DND-41 (cell line): ENCODE measurements around the gene PDGFRA.

Experiments used
- ATAC-seq: fragments of 200-7000 bp; cut with Tn5 transposase; 3 replicates; pipeline ENCODE4 v1.9.1; 2021; ENCODE audit warnings: low read depth; ENCODE audit not compliant: insufficient read depth
- DNase-seq: peaks from one replicate; pipeline ENCODE4 v3.0.0-alpha.2; 2020
- H2AFZ ChIP-seq: 2 replicates; pipeline ENCODE4 v1.6.0; 2012; ENCODE audit warnings: low read depth, low read length
- H3K27ac ChIP-seq: 2 replicates; pipeline ENCODE4 v1.5.1; 2012; ENCODE audit warnings: low read length, inconsistent platforms
- H3K27me3 ChIP-seq: fragments of 200-600 bp; sonication (generic); 2 replicates; pipeline ENCODE4 v1.6.0; 2012; ENCODE audit warnings: low read length, mild to moderate bottlenecking, inconsistent platforms; ENCODE audit not compliant: insufficient read depth, poor library complexity
- H3K36me3 ChIP-seq: 2 replicates; pipeline ENCODE4 v1.5.1; 2012; ENCODE audit warnings: low read length, inconsistent platforms; ENCODE audit not compliant: insufficient read depth
- H3K4me1 ChIP-seq: 2 replicates; pipeline ENCODE4 v1.5.1; 2012; ENCODE audit warnings: mild to moderate bottlenecking, low read length; ENCODE audit not compliant: insufficient read depth
- H3K4me2 ChIP-seq: 2 replicates; pipeline ENCODE4 v1.6.0; 2012; ENCODE audit warnings: mild to moderate bottlenecking, moderate library complexity, low read length, inconsistent platforms; ENCODE audit not compliant: insufficient read depth
- H3K4me3 ChIP-seq, 2 experiments: fragments of 200-600 bp in 1 of 2; shearing (Covaris generic) in 1 of 2; 2 replicates each; pipeline ENCODE4 v1.5.1; 2012 to 2016; ENCODE audit warnings: inconsistent platforms in 2 of 2, low read length in 2 of 2, mild to moderate bottlenecking in 2 of 2, low read depth in 1 of 2, moderate library complexity in 1 of 2
- H3K79me2 ChIP-seq: 2 replicates; pipeline ENCODE4 v1.6.0; 2012; ENCODE audit warnings: low read length, inconsistent platforms; ENCODE audit not compliant: insufficient read depth
- H3K9ac ChIP-seq: 2 replicates; pipeline ENCODE4 v1.6.0; 2012; ENCODE audit warnings: low read depth, mild to moderate bottlenecking, inconsistent platforms, low read length, moderate library complexity
- H3K9me3 ChIP-seq: 2 replicates; pipeline ENCODE4 v1.5.1; 2012; ENCODE audit warnings: low read length, moderate library complexity, mild to moderate bottlenecking, inconsistent platforms; ENCODE audit not compliant: insufficient read depth, severe bottlenecking
- H4K20me1 ChIP-seq: 2 replicates; pipeline ENCODE4 v1.6.0; 2012; ENCODE audit warnings: low read length; ENCODE audit not compliant: insufficient read depth
- EZH2 ChIP-seq: IDR thresholded peaks from 3 replicates; pipeline ENCODE4 v1.6.1; 2012; ENCODE audit warnings: borderline replicate concordance, low read depth, mild to moderate bottlenecking, moderate library complexity, low read length, inconsistent platforms; ENCODE audit not compliant: severe bottlenecking
- TF ChIP-seq, protein P1 (sequence below): IDR thresholded peaks from 2 replicates; pipeline ENCODE4 v1.5.1; 2012; ENCODE audit warnings: borderline replicate concordance, low read length, moderate library complexity, mild to moderate bottlenecking; ENCODE audit not compliant: poor library complexity, severe bottlenecking; ENCODE audit errors: extremely low read depth

Gene PDGFRA

DNA sequence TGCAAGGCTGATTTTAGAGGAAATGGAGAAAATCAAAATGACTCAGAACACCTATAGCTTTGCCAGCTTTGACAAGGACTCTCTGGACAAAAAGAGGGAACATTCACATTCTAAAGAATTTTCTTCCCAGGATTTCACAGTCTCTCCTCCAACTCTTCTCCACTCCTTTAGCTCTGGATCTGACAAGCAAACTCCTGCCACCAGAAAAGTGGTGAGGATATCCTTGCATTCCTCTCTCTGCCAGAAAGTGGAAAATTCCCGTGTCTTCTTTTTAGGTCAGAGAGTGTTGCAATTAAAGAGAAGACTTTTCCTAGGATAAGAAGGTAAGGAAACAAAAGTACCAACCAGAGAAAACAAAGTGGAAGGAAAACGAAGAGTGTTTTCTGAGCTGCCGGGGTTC, 16.1 kb upstream of the PDGFRA start:
- H3K4me1 ChIP-seq, result peaks cover 3% of the 10 kb centered on the region; the same call in 1 of the 2 replicates
- no peak overlapping the region for H3K4me2 ChIP-seq
- ATAC-seq (no peak), DNase-seq (no peak)
- H3K27ac ChIP-seq, result no peak overlapping the region
- peaks cover 1% of the 10 kb centered on the region for H3K27me3 ChIP-seq
- no peaks in the 10 kb centered on the region for H3K36me3 ChIP-seq
- H3K4me3 ChIP-seq, result no peak overlapping the region
- no peak for TF ChIP-seq EZH2
- TF ChIP-seq, protein P1, sequence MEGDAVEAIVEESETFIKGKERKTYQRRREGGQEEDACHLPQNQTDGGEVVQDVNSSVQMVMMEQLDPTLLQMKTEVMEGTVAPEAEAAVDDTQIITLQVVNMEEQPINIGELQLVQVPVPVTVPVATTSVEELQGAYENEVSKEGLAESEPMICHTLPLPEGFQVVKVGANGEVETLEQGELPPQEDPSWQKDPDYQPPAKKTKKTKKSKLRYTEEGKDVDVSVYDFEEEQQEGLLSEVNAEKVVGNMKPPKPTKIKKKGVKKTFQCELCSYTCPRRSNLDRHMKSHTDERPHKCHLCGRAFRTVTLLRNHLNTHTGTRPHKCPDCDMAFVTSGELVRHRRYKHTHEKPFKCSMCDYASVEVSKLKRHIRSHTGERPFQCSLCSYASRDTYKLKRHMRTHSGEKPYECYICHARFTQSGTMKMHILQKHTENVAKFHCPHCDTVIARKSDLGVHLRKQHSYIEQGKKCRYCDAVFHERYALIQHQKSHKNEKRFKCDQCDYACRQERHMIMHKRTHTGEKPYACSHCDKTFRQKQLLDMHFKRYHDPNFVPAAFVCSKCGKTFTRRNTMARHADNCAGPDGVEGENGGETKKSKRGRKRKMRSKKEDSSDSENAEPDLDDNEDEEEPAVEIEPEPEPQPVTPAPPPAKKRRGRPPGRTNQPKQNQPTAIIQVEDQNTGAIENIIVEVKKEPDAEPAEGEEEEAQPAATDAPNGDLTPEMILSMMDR, result no peak
- no peaks in the 10 kb centered on the region for H3K9me3 ChIP-seq
- H4K20me1 ChIP-seq, result no peaks in the 10 kb centered on the region
- no peak overlapping the region for H2AFZ ChIP-seq
- H3K9ac ChIP-seq, result no peak overlapping the region
- no peaks in the 10 kb centered on the region for H3K79me2 ChIP-seq

DNA sequence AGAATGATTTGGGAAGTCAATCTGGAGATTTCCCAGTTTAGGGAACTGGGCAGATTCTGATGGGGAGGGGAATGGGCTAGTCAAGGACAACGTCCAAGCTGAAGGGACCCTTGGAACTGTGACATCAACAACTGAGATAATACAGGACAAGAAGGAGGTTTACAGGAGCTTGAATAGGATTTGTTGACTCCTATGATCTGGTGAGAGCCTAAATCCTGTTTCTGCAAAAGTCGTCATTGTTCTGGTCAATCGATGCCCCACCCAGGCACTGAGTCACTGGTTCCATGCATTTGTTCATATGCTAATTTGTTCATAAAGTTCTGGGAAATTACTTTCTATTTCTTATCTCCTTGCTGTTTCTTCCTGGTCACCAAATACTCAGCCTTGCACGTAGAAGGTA, 15.3 kb upstream of the PDGFRA start:
- no peak overlapping the region for H2AFZ ChIP-seq
- no peak for ATAC-seq
- H4K20me1 ChIP-seq, result no peaks in the 10 kb centered on the region
- DNase-seq, result no peak
- no peak overlapping the region for H3K4me2 ChIP-seq
- H3K36me3 ChIP-seq, result no peaks in the 10 kb centered on the region
- peaks cover 3% of the 10 kb centered on the region; the same call in 1 of the 2 replicates for H3K4me1 ChIP-seq
- TF ChIP-seq EZH2, result no peak
- no peak overlapping the region for H3K27ac ChIP-seq
- no peaks in the 10 kb centered on the region for H3K9me3 ChIP-seq
- H3K27me3 ChIP-seq, result peaks cover 5% of the 10 kb centered on the region
- H3K4me3 ChIP-seq, result no peak overlapping the region
- no peak overlapping the region for H3K9ac ChIP-seq
- no peaks in the 10 kb centered on the region for H3K79me2 ChIP-seq

DNA sequence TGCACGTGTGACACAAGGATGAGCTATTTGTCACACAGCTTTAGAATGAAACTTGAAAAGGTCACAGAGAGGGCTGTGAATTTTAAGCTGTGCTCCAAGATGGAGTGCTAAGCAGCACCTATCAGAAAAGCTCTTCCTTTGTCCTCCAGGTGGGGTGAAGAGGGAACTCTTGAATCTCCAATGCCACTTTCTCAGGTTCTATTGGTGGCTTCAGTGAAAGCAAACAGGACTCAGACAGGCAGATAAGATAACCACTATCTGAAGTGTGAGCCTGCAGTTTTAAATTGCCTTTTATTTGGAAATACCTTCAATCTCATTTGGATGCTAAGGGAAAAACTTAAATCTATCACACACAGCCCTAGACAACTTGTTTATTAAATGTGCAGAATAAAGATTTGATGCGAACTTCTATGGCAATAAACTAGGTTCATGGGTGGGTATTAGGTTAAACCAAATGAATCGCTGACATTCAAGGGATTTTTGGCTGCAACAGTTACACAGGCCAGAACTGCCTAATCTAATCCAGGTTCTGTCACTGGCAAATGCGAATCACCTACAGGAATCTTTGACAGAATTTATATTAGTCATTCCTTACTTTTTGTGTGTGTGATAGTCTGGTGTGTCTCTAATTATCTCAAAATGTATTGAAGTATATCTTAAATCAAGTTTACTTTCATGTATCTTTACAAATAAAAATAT, 13.6 kb upstream of the PDGFRA start:
- Histone ChIP-seq H3K9me3 (no peaks in the 10 kb centered on the region), H3K4me1 (peaks cover 3% of the 10 kb centered on the region; the same call in 1 of the 2 replicates), H3K9ac (no peak overlapping the region), H2AFZ (no peak overlapping the region), H3K27me3 (peaks cover 5% of the 10 kb centered on the region), H4K20me1 (no peaks in the 10 kb centered on the region), H3K27ac (no peak overlapping the region), H3K4me2 (no peak overlapping the region), H3K79me2 (no peaks in the 10 kb centered on the region), H3K4me3 (no peak overlapping the region), H3K36me3 (no peaks in the 10 kb centered on the region)
- ATAC-seq (no peak), DNase-seq (no peak)
- TF ChIP-seq EZH2, result no peak
- TF ChIP-seq, protein P1, result no peak

DNA sequence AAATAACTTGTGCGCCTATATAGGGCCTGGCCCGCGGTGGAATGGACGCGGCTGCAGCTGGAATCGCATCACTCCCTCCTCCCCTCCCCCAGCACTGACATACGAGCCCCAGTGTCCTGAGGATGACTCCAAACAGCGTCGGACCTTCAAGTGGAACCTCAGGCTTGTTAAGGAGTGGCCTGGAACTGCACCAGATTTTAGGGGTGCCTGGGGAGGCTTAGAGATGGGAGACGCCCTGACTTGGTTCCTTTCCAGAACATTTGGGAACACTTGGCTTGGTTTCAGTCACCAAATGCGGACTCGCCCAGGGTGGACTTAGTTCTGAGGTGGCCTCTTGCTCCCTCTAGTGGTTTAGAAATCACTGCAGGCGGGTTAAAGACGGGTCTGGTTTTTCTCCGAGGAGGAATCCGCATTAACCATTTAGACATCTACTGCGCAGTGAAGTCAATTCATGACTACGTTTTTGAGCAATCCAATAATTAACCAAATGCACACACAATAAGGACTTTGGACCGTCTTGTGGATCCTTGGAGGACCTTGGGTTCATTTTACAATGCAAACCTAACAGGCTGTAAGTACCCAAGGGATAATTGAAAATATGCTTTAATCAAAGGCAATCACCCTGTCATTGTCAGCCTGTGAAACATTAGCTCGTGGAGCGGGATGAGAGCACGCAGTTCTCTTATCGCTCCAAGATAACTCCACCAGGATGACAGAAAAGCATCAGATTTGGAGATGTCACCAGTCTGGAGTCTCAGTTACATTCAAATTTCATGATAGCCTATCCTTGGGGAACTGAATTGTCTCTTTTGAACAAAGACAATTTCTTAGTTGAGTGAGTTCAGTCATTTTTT, 11.2 kb upstream of the PDGFRA start:
- Histone ChIP-seq H3K4me2 (peak overlapping the region; percentile 62), H3K27ac (no peak overlapping the region), H3K36me3 (no peaks in the 10 kb centered on the region), H3K27me3 (peaks cover 5% of the 10 kb centered on the region), H3K79me2 (no peaks in the 10 kb centered on the region), H3K9me3 (no peaks in the 10 kb centered on the region), H2AFZ (peak overlapping the region; percentile 20), H3K4me3 (peak overlapping the region in 1 of 2 experiments; percentile 41; a peak in 1 of 4 replicates), H3K9ac (no peak overlapping the region), H3K4me1 (peaks cover 3% of the 10 kb centered on the region; the same call in 1 of the 2 replicates), H4K20me1 (no peaks in the 10 kb centered on the region)
- TF ChIP-seq, protein P1, result peak; percentile 87
- TF ChIP-seq EZH2, result no peak
- peak; percentile 62 for DNase-seq
- peak; percentile 89 for ATAC-seq
